Activated naive CD4-positive, alpha-beta T cell treated with anti-CD3 and anti-CD28 coated beads, Interleukin-2, amount 50 U/mL, for 24 hours (primary cell): ENCODE measurements around the gene RNU6-1.

Experiments
- H3K27ac Mint-ChIP-seq: one replicate; pipeline ENCODE4 v1.8.0; 2021; ENCODE audit warnings: mild to moderate bottlenecking, mixed read lengths
- H3K27me3 Mint-ChIP-seq: one replicate; pipeline ENCODE4 v1.8.0; 2021; ENCODE audit warnings: mixed read lengths
- H3K36me3 Mint-ChIP-seq: one replicate; pipeline ENCODE4 v1.8.0; 2021; ENCODE audit warnings: mixed read lengths
- H3K4me1 Mint-ChIP-seq: one replicate; pipeline ENCODE4 v1.8.0; 2021; ENCODE audit warnings: mixed read lengths
- H3K4me3 Mint-ChIP-seq: one replicate; pipeline ENCODE4 v1.8.0; 2021; ENCODE audit warnings: mild to moderate bottlenecking, mixed read lengths
- H3K9me3 Mint-ChIP-seq: one replicate; pipeline ENCODE4 v1.8.0; 2021; ENCODE audit warnings: mixed read lengths

The RNU6-1 gene

DNA sequence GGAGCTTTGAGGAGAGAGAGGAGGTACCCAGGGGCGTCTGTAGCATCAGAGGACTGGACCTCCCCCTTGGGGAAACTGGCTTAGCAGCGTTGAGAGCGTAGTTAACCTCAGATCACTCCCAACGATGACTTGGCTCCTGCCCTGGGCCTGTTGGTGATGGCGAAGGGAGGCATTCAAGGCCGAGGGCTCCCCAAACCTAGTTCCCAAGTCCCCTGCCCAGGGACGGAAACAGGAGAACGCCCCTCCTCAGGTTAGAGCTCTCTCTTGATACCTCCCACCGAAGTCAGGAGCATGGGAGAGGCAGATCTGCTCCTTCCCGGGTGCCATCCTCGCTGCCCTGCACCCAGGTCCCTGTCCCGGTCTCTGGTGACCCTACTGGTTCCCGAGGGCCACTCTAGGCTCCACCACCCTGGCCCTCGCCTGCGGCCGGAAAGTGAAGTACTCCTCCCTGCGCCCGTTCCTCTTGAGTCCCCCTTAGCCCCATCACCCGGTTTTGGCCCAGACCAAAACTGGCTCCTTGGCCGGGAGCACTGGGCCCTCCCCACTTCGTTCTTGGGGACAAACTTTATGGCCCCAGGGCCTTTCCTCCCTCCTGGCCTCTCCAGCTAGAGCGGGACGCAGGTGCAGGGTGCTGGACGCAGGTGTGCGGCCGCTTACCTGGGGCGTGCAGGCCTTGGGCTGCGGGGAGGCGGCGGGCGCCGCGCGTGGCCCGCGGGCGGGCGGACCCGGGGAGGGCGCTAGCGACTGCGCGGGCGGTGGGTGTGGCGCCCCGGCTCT, 17.1 kb downstream of the RNU6-1 start:
- Mint-ChIP-seq H3K9me3 (no peaks in the 10 kb centered on the region), H3K4me3 (peak overlapping the region; percentile 60), H3K36me3 (peaks cover 1% of the 10 kb centered on the region), H3K4me1 (peaks cover 38% of the 10 kb centered on the region), H3K27ac (no peak overlapping the region), H3K27me3 (peaks cover 60% of the 10 kb centered on the region)

DNA sequence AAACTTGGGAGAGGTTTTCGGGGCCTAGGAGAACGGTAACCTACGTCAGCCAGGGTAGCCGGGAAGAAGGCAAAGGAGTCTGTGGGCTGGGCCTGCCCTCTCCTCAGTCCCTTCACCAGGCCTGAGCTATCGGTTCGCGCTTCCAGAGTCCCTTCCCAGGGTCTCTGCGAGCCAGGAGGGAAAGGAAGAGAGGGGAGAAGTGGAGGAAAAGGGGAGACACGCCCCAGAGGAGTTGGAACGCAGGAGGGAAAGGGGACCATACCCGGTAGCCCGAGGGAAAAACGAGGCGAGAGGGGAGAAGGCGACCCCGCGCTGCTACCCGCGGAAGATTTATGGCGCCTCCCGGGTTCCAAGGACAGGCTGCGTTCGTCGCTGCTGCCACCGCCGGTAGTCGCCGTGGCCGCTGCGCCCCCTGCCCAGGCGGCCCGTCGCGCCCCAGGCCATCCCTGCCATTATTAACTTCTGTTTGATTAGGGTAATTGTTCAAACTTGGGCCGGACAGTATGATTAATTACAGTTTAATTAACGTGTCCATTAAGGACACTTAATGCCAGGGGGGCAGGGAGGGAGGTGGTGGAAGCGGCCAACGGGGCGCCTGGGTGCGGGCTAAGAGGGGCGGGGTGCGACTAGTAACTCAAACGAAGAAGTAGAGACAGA, 17.9 kb downstream of the RNU6-1 start:
- Mint-ChIP-seq H3K27ac (no peak overlapping the region), H3K4me3 (peak overlapping the region; percentile 60), H3K36me3 (peaks cover 1% of the 10 kb centered on the region), H3K4me1 (peaks cover 38% of the 10 kb centered on the region), H3K9me3 (no peaks in the 10 kb centered on the region), H3K27me3 (peaks cover 62% of the 10 kb centered on the region)

DNA sequence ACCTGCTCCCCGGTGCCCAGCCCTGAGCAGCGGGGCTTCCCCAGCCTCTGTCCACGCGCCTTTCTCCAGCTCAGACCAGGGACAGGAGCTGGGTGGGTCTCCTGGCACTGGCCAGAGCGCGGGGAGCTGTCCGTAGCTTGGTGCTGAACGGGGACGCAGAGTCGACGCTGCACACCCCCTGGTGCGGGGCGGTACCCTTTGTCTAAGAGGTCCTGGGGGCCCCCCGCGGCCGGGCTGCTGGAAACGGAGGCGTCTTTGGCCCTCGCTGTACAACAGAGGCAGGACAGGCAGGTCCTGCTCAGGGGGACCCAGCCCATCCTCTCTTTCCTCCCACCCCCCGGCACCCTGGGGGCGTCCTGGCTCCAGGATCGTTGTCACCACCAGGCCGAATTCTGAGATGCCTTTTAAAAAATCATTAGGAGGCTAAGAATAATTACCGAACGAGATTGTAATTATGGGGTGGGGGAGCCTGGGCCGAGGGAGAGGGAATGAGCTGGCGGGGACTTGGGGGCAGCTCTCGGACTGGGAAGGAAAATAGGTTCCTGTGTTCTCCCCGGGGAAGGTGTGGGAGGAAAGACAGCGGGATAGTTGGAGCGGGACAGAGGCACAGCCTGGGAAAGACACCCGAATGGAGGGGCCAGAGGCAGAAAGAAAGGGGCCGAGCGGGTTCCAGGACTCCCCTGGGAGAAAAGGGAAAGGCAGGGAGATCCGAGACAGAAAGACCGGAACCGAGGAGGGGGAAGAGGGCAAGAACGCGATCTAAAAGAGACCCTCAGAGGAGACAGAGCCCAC, 18.7 kb downstream of the RNU6-1 start:
- Mint-ChIP-seq H3K9me3 (no peaks in the 10 kb centered on the region), H3K36me3 (peaks cover 3% of the 10 kb centered on the region), H3K4me1 (peaks cover 34% of the 10 kb centered on the region), H3K4me3 (peak overlapping the region; percentile 51), H3K27ac (no peak overlapping the region), H3K27me3 (peaks cover 66% of the 10 kb centered on the region)

DNA sequence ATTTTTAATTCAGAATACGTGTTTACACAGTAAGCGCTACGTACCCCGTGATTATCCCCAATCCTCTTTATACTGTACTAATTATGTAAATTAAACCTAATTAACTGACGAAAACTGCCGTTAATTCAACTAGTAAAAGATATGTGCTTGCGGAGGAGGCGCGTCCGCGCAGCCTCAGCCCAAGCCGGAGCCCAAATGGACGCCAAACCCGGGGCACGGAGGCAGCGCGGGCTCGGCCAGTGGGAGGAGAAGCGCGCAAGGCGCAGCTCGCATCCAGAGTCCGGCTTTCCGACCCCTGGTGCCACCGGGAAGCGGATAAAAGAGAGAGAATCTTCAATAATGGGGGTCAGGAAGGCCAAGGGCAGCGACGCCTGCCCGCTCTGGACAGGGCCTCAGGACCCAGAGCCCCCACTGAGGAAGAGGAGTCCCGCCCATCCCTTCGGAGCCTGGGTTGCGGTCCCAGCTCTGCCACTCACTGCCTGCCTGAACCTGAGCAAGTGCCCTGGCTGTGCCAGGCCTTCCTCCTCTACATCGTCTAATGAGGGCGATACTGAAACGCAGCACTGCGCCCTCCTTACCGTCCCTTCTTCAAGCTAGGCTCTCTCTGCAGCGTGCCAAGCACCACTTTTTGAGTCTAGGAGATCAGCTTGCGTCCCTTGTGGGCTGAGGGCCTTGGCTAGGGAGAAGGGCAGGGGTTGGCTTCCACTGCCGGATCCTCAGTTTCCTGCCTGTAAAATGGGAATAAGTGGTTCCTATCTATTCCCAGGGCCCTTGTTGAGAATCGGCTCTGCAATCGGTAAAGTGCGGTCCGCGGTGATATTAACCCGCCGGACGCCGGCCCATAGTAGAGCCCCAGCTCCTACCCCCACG, 19.5 kb downstream of the RNU6-1 start:
- Mint-ChIP-seq H3K4me1 (peaks cover 26% of the 10 kb centered on the region), H3K9me3 (no peaks in the 10 kb centered on the region), H3K4me3 (no peak overlapping the region), H3K36me3 (peaks cover 6% of the 10 kb centered on the region), H3K27ac (peak overlapping the region; percentile 79), H3K27me3 (peaks cover 57% of the 10 kb centered on the region)

DNA sequence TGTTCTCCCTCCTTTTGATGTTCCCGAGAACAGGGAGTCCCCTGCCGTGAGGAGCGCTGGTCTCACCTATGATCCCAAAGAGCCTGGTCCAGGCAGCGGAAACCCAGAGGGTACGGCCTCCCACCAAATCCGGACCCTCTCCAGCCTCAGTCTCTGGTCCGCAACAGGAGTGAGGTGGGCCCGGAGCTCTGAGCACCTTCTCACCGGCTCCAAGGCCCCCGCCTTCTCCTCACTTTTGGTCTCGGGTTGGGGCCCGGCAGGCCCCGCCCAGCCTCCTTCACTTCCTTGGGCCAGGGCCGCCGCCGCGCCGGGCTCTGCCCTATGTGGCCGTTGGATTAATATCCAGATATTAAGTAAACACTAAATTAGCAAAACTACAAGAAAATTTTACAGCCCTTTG, 20.2 kb downstream of the RNU6-1 start:
- peaks cover 6% of the 10 kb centered on the region for H3K36me3 Mint-ChIP-seq
- peaks cover 26% of the 10 kb centered on the region for H3K4me1 Mint-ChIP-seq
- H3K9me3 Mint-ChIP-seq: no peaks in the 10 kb centered on the region
- H3K27ac Mint-ChIP-seq: no peak overlapping the region
- H3K4me3 Mint-ChIP-seq: no peak overlapping the region
- H3K27me3 Mint-ChIP-seq: peaks cover 54% of the 10 kb centered on the region

DNA sequence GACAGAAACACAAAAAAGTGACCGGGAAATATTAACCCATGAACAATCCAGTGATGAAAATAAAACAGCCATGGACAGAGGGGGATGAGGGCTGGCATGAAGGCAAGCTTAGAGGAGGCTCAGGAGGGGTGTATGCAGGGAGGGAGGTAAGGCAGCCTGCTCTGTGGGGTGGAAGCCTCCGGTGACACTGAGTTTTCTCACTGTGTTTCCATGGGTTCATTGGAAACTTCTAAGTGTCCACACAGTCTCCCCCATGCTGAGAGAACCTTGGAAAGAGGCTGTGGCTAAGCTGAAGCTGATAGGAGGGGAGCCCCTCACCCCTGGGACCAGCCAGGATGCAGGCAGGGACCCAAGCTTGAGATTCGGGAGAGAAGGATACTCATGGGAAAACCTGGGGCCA, 21.4 kb downstream of the RNU6-1 start:
- no peaks in the 10 kb centered on the region for H3K9me3 Mint-ChIP-seq
- H3K4me3 Mint-ChIP-seq: no peak overlapping the region
- H3K27me3 Mint-ChIP-seq: peaks cover 44% of the 10 kb centered on the region
- peaks cover 17% of the 10 kb centered on the region for H3K4me1 Mint-ChIP-seq
- H3K36me3 Mint-ChIP-seq: peaks cover 6% of the 10 kb centered on the region
- H3K27ac Mint-ChIP-seq: no peak overlapping the region

DNA sequence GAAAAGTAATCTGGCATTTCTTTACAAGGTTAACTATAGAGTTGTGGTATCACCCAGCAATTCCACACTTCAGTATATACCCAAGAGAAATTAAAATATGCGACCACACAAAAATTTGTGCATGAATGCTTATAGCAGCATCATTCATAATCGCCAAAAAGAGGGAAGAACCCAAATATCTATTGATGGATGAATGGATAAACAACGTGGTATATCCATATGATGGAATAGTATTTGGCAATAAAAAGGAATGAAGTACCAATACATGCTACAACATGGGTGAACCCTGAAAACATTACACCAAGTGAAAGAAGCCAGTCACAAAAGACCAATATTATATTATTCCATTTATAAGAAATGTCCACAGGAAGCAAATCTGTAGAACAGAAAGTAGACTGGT, 23.2 kb downstream of the RNU6-1 start:
- Mint-ChIP-seq H3K4me1 (peaks cover 4% of the 10 kb centered on the region), H3K9me3 (no peaks in the 10 kb centered on the region), H3K27me3 (peaks cover 34% of the 10 kb centered on the region), H3K4me3 (no peak overlapping the region), H3K36me3 (peaks cover 5% of the 10 kb centered on the region), H3K27ac (no peak overlapping the region)

DNA sequence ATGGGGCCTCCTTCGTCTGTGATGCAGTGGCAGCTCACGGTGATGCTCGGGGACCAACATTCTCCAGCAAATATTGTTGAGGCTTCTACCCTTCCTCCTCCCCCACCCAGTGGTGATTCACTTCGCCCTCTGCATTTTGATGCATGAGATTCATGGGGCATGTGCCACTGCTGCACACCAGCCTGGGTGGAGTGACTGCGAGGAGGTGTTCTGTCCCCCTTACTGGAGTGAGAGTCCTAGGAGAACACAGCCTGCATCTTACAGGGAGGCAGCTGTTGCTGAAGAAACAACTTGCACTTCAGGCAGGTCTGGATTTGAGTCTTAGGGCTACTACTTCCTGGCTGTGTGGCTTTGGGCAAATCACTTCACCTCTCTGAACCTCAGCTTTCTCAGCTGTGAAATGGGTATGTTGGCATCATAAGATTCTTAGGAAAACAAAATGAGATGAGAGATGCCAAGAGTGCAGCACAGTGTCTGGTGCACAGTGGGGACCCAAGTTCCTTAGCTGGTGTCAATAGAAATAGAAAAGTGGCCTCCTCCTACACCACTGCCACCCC, 24.7 kb downstream of the RNU6-1 start:
- H3K36me3 Mint-ChIP-seq: peaks cover 5% of the 10 kb centered on the region
- no peak overlapping the region for H3K27ac Mint-ChIP-seq
- peaks cover 21% of the 10 kb centered on the region for H3K27me3 Mint-ChIP-seq

DNA sequence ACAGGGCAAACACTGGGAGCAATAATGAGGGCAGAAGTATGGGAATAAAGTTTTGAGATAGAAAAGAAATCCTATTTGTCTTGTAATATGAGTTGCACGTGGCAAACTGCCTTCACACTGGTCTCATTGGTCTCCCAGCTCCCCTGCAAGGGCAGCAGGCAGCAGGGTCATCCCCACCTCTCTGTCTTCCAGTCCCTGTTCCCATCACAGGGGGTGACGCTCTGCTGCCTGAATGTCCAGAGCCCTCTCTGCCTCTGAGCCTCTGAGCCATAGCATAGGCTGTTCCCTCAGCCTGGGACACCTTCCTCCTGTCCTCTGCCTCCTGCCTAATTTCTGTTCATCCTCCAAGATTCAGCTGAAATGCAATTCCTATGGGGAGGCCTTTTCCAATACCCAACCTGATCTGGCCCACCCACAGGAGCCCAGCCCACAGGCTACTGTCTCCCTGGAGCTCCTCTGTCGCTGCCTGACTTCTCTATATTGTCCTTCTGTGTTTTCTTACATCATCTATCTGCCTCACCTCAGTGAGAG, 26.7 kb downstream of the RNU6-1 start:
- no peak overlapping the region for H3K4me3 Mint-ChIP-seq
- H3K4me1 Mint-ChIP-seq: no peaks in the 10 kb centered on the region
- H3K27me3 Mint-ChIP-seq: peaks cover 11% of the 10 kb centered on the region
- no peaks in the 10 kb centered on the region for H3K9me3 Mint-ChIP-seq
- H3K27ac Mint-ChIP-seq: no peak overlapping the region
- H3K36me3 Mint-ChIP-seq: peaks cover 8% of the 10 kb centered on the region

More for the DNA sequence above, 24.7 kb downstream of the RNU6-1 start:
- Mint-ChIP-seq H3K4me3 (no peak overlapping the region), H3K9me3 (no peaks in the 10 kb centered on the region), H3K4me1 (no peaks in the 10 kb centered on the region)

DNA sequence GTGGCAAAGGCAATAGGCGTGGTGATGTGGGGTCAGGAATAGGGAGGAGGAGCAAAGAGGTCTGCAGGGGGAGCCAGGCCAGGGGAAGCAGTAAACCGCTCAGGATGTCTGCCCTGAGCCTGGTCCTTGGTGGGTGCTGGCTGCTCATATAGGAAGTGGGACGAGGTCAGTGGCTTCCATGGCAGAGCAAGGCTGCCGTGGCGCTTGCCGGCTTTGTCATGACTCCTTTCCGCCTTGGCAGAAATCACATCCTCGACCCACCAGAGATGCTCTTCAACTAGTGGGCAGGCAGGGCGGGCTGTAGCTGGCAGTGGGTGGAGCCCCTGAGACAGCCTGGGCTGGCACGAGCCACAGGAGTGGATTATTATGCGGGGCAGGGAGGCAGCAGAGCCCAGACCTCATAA, 27.6 kb downstream of the RNU6-1 start:
- Mint-ChIP-seq H3K9me3 (no peaks in the 10 kb centered on the region), H3K27ac (no peak overlapping the region), H3K27me3 (peaks cover 8% of the 10 kb centered on the region), H3K4me3 (no peak overlapping the region), H3K36me3 (peaks cover 8% of the 10 kb centered on the region), H3K4me1 (no peaks in the 10 kb centered on the region)

DNA sequence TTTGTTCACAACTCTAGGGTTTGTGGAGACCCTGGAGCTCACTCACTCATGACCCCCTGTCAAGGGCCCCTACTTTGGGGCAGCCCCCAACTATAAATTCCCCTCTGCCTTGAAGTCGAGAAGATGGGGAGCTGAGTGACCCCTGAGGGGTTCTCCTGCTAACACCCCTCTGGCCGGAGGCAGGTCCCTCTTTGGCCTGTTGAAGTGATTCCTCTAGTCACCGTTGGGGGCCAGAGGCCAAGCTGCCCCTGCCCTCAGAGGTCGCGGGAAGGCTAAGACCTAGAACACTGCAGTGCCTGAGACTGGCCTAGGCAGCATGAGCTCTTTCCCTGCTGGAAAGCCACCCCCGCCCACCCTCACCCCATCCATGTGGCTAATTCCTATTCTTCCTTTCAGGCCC, 30.0 kb downstream of the RNU6-1 start:
- Mint-ChIP-seq H3K27me3 (no peaks in the 10 kb centered on the region), H3K27ac (no peak overlapping the region), H3K36me3 (peaks cover 3% of the 10 kb centered on the region), H3K9me3 (no peaks in the 10 kb centered on the region), H3K4me1 (no peaks in the 10 kb centered on the region), H3K4me3 (no peak overlapping the region)

DNA sequence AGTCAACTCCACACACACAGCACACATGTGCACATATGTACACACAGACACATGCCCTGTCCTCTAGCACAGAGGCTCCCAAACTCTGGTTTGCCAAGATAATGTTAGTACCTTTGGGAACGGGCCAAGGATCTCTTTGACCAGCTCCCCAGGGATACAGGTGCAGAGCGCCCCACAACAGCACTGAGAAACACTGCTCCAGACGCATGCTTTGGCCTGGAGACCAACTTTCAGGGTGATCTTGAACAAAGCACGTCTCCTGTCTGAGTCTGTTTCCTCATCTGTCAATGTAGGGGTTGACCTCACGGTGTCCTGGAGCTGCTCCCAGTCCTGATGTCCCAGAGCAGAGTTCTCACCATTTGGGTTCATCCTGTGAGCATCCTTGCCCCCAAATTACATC, 30.4 kb downstream of the RNU6-1 start:
- Mint-ChIP-seq H3K4me1 (no peaks in the 10 kb centered on the region), H3K36me3 (peaks cover 3% of the 10 kb centered on the region), H3K27ac (no peak overlapping the region), H3K4me3 (no peak overlapping the region), H3K9me3 (no peaks in the 10 kb centered on the region), H3K27me3 (no peaks in the 10 kb centered on the region)

DNA sequence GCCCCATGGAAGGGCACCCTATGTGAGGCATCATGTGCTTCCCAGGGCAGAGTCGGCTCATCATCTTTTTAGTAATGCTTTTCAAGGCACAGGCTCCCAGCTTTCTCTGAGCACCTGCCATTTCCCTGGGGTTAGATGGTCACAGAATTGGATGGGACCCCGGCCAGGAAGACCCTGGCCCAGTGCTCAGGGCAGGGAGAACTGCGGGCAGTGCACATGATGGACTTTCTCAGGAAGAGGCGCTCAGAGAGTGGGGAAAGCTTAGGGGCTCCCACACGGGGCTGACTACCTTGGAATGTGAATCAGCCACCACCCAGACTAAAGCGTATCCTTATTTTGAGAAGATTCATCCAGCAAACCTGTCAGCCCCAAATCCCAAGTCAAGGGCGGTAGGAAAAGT, 31.0 kb downstream of the RNU6-1 start:
- H3K4me3 Mint-ChIP-seq: no peak overlapping the region
- peaks cover 3% of the 10 kb centered on the region for H3K36me3 Mint-ChIP-seq
- no peaks in the 10 kb centered on the region for H3K4me1 Mint-ChIP-seq
- H3K9me3 Mint-ChIP-seq: no peaks in the 10 kb centered on the region
- H3K27me3 Mint-ChIP-seq: no peaks in the 10 kb centered on the region
- no peak overlapping the region for H3K27ac Mint-ChIP-seq

DNA sequence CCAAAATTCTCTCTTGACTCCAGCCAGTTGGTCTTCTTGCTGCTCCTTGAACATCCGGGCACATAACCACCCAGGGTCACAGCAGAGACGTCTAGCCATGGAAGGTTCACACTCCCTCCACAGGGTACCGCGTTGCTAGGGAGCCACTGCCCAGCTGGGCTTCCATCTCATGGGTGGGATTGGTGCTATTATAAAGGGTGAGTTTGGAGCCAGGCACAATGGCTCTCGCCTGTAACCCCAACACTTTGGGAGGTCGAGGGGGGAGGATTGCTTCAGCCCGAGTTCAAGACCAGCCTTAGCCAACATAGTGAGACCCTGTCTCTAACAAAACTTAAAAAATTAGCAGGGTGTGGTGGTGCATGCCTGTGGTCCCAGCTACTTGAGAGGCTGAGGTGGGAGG, 32.0 kb downstream of the RNU6-1 start:
- Mint-ChIP-seq H3K4me3 (no peak overlapping the region), H3K27ac (no peak overlapping the region), H3K27me3 (no peaks in the 10 kb centered on the region), H3K9me3 (no peaks in the 10 kb centered on the region), H3K36me3 (peaks cover 3% of the 10 kb centered on the region), H3K4me1 (no peaks in the 10 kb centered on the region)

DNA sequence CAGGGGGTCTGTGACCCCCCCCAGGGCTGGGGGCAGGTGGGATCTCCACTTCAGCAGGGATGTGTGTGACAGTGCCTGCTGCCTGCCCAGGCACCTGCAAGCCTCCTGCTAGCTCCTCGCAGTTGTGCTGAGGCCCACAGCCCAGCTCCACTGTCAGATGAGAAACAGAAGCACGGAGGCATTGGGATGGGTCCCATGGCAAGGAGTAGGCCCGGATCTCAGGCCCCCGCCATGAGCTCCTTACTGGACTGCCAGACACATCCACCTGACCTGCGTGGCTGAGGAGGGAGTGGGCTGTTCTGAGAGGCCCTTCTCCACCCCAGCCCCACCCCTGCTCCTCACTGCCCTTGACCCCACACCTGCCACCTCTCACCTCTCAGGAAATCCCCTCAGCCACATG, 32.7 kb downstream of the RNU6-1 start:
- H3K27ac Mint-ChIP-seq: no peak overlapping the region
- H3K4me1 Mint-ChIP-seq: no peaks in the 10 kb centered on the region
- H3K27me3 Mint-ChIP-seq: no peaks in the 10 kb centered on the region
- H3K4me3 Mint-ChIP-seq: no peak overlapping the region
- H3K9me3 Mint-ChIP-seq: no peaks in the 10 kb centered on the region
- peaks cover 3% of the 10 kb centered on the region for H3K36me3 Mint-ChIP-seq
